Cortex of kidney (tissue), 1 donor: Measurements from ENCODE around the gene CLK3.
"Not testable (repeated sequence)": the region's sequence is repeated elsewhere in the genome, so short reads cannot be mapped to it uniquely, and the experiment has no call there.

Experiments used
- DNase-seq: peaks from one replicate; lab custom pipeline; 2025; lab: John Stamatoyannopoulos, UW

Gene CLK3

DNA sequence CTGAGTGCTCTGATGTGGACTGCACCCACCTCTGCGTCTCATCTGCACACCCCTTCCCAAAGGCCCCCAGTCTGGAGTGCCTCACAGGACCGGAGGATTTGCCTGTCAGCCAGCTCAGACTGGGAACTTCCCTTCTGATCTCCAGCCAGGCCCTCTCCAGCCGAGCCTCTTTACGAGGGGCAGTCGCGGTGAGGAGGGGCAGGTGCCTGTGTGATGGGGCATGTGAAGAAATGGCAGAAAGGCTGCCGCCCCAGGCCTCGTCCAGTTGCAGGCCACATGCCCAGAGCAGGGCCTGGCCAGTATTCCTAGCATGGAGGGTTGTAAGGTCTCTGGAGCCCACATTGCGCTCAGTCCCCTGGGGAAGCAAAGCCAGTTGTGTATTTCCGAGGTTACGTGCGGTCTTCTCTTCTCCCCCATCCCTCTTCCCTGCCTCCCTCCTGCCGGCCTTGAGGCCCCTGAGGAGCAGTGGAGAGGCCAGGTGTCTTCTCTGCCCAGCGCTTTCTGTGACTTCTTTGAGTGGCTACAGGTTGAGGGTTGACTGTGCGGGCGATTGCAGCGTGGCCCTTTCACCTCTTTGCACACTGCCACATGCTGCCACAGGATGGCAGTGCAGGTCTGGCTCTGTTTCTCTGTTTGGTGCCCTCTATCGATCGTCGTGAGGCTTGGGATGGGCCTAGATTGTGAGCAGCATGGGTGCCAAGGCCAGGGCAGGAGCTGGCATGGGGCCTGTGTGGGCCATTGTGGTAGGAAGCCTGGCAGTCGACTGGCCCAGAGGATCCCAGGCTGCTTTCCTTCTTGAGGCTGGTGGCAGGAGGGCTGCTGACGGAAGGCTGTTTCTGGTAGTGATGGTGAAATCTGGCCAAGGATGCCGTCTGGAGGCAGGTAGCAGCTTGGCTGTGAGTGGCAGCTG lies 5.3 kb downstream of the CLK3 start:
- DNase-seq = no peak

DNA sequence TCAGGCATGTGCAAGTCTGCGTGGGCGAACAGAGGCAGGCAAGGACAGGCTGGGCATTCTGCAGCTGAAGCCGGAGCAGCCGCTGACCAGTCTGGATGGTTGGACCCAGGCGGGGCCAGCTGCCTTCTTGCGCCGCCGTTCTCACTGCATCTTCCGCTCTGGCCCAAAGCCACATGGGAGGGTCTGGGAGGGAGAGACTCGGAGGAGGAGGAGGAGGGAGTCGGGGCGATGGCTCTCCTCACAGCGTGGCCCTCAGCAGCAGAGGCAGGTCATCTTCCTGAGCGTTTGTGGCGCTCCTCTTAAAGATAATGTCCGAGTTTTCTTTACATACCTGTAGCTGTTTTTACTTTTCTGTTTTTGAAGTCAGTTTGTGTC lies 5.9 kb downstream of the CLK3 start:
- no peak for DNase-seq

DNA sequence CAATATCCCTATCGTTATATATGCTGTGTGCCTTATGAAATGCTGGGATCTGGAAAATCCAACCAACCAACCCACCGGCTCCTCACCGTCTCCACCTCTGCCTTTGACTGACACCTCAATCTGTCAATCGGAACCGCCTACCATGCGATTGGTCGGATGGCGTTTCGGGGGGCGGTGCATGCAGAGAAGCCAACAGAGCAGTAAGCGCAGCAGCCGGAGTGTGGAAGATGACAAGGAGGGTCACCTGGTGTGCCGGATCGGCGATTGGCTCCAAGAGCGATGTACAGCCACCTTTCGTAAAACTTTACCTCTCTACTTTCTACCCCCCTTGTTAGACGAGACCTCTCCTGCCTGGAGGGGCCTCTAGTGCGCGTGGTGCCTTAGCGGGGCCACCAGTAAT lies 6.3 kb downstream of the CLK3 start:
- DNase-seq = no peak

DNA sequence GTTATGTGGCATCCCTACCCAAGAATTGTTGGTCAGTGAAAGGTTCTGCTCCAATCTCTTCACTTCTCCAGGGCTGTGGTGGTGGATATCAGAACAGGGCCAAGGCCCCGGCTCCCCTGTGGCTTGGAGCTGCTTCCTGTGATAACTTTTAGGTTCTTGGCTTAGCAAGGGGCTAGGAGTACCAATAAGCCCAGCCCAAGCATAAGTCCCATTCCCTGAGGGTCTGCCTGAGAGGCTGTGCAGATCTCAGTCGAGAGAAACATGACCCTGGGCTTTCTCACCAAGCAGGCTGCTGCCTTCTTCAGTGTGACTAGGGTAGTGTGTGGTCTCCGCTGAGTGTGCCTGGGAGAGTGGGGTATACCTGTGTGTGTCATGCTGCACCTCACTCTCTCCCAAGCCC lies 7.1 kb downstream of the CLK3 start:
- DNase-seq = no peak

DNA sequence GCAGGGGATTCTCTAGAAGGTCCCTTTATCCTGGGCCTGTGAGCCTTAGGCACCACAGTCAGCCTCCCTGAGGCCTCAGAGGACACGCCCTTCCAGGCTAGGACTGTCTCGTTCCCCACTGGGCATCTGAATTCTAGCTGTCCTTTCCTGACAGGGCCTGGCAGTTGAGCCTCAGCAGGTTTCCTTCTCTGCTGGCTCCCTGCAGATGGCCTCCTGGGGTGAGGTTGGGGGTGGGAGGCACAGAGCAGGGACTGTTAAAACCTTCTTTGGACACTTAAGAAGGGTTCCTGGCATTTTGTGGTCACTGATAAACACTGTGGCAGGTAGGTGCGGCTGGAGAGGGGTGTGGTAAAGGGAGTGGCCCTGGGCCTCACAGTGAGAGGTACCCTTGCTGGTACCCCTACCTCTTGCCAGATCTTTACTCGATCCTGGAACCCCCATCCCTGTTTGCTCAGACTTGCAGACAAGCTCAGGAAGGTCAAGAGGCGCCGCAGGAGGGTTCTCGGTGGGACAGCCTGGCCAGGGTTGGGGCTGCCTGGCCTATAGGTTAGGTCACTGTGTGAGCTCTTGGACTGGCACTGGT lies 8.5 kb downstream of the CLK3 start:
- DNase-seq = no peak

DNA sequence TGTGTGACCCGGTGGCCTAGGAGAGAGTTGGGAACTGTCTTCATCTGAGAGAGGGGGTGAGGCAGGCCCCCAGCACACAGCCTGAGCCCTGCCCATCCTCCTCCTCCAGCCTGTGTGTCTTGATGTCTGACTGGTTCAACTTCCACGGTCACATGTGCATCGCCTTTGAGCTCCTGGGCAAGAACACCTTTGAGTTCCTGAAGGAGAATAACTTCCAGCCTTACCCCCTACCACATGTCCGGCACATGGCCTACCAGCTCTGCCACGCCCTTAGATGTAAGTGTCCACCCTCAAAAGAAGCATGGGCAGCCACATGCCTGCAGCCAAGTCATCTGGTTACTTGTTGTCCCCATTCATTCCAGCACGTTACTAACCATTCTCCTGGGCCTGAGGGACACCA lies 10.1 kb downstream of the CLK3 start:
- DNase-seq = no peak

DNA sequence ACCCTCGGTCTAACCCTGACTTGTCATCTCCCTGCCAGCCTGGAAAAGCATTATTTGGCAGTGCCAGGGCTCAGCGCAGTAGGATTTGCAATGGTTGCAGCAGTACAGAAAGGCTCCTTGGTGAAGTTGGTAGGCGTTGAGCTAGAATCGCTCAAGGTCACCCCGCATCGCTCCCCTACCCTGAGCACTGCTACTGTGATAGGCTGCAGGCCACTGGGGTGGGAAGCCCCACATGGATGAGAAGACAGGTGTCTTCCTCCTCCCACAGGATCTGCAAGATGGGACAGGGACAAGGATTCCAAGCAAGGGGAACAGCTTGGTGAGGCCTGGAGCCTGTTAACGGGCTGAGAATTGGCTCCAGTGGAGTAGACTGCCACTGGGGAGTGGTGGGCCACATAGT lies 10.7 kb downstream of the CLK3 start:
- DNase-seq = no peak

DNA sequence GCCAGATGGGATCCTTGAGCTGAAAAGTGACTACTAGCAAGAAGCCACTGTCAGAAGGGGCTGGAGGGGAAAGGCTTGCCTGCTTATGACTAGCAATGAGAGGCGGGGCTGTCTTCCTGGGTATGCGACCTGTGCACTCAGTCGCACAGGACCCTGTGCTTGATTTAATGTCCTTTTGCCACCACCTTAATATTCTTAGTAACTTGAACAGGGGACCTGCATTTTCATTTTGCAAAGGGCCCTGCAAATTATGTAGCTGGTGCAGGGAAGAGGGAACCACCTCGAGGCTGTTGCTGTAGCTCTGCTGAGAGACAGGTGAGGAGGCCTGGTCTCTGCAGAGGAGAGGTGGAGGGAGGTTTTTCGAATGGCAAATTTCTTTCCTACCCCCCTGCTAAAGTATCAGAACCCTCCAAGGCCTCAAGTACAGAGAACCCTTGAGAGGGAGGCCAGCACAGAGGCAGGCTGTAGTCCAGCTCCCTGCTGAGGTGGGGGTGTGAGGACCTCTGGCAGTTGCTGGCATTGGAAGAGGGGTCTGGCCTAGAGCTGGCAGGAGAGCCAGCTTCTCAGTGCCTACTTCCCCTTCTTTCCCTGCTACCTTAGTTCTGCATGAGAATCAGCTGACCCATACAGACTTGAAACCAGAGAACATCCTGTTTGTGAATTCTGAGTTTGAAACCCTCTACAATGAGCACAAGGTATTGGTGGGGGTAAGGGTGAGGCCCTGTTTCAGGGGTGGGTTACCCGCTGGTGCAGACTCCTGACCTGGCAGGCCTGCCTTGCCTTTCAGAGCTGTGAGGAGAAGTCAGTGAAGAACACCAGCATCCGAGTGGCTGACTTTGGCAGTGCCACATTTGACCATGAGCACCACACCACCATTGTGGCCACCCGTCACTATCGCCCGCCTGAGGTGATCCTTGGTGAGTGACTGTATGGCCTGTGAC lies 11.4 kb downstream of the CLK3 start:
- DNase-seq = no peak

DNA sequence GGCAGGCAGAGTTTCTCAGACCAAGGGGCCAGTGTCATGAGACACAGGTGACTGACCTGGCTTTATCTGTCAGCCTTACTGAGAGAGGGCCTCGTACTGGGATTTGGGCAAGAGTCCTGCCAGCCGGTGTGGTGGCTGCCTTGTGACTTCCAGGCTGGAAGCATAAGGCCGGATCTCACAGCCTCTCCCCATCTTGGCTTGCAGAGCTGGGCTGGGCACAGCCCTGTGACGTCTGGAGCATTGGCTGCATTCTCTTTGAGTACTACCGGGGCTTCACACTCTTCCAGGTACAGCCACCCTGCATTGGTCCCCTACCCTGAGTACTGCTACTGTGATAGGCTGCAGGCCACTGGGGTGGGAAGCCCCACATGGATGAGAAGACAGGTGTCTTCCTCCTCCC lies 12.1 kb downstream of the CLK3 start:
- no peak for DNase-seq

DNA sequence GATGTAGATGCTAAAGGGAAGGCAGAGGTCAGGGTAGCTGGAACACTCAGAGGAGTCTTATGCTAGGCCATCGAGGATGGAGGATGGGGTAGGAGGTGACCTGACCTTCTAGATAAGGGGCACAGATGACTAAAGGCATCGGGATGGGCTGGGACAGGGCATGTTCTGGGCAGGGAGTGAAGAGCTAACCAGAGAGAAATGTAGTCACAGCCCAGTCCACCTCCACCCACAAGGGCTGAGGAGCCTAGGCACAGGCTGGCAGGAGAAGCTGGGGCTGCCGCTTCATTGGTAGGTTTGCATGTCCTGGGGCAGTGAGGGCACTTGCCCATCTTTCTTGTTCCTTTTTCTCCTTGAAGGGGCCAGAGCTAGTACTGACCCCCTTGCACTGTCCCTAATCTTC lies 12.6 kb downstream of the CLK3 start:
- DNase-seq = no peak

DNA sequence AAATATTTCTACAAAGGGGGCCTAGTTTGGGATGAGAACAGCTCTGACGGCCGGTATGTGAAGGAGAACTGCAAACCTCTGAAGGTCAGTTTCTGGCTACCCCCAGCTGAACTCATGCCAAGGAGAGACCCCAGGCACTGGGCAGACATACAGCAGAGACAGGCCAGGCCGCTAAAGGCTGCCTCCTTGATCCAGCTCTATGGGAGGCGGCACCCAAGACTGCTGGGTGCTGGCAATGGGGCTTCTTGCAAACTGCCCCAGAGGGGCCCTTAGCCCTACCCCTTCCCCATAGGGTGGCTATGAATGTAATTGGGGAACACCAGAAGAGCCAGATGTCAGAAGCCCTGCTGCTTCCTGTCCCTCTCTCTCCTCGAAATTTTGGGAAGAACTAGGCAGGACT lies 13.3 kb downstream of the CLK3 start:
- no peak for DNase-seq

DNA sequence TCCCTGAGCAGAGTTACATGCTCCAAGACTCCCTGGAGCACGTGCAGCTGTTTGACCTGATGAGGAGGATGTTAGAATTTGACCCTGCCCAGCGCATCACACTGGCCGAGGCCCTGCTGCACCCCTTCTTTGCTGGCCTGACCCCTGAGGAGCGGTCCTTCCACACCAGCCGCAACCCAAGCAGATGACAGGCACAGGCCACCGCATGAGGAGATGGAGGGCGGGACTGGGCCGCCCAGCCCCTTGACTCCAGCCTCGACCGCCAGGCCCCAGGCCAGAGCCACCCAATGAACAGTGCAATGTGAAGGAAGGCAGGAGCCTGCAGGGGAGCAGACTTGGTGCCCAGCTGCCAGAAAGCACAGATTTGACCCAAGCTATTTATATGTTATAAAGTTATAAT lies 14.1 kb downstream of the CLK3 start:
- not testable (repeated sequence) for DNase-seq

DNA sequence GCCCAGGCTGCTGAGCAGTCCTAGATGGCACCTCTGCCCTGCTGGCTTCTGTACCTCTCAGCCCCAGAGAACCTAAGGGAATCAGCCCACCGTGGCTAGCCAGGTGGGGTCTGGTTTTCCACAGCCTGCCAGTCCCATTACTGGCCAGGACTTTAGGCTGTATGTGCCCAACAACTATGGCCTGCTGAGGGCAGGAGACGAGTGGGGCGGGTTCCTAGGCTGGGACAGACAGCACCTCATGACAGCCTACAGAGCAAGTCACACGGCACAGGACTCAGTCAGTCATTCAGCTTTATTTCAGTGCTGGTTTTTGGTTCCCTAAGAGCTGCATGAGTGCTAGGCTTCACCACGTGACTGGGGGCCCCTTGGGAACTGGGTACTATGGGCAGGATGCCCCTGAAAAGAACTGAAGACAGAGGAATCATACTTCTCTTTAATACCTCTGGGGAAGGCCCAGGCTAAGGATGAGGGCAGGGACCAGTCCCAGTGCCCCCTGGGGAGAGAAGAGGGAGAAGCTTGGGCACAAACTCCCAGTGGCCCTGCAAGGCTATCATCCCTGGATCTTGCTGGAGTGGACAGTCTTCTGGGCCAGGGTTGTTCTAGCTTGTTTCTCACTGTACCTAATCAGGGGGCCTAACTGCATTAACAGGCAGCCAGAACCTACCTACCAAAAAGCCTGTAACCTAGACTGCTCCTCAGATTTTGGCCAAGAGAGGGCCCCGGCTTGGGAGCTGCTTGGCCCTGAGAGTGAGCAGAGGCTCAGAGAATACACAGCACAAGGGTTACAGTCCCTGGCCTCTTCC lies 14.8 kb downstream of the CLK3 start:
- DNase-seq = no peak

DNA sequence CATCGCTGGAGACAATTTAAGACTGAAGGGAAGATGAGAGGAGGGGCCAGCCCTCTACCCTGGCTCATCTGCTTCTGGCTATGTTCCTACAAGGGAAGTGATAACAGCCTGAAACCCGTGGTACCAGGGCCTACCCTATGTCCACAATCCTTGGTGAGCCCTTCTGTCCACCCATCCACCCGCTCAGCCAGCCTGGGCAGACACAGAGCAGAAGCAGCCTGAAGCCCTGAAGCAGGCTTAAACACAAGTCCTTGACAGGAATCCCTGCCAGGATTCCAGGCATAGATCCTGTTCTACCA lies 15.4 kb downstream of the CLK3 start:
- DNase-seq = no peak

DNA sequence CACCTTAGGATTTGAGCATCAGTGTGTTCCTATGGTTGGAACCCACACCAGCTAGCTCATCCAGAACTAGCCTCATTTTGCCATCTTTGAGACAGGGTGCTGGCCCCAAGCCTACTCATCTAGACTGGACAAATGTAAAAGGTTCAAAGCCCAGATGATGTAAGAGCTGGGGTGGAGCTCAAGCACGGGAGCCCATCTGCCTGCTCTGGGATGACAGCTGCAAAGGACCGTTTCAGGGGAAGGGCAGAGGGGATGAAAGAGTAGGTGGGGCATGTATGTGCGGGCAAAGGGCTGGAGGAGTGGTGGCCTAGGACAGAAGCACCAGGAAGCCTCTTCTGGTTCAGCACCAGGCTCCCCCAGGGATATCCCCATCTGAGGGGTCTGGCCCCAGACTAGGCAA lies 15.8 kb downstream of the CLK3 start:
- no peak for DNase-seq

DNA sequence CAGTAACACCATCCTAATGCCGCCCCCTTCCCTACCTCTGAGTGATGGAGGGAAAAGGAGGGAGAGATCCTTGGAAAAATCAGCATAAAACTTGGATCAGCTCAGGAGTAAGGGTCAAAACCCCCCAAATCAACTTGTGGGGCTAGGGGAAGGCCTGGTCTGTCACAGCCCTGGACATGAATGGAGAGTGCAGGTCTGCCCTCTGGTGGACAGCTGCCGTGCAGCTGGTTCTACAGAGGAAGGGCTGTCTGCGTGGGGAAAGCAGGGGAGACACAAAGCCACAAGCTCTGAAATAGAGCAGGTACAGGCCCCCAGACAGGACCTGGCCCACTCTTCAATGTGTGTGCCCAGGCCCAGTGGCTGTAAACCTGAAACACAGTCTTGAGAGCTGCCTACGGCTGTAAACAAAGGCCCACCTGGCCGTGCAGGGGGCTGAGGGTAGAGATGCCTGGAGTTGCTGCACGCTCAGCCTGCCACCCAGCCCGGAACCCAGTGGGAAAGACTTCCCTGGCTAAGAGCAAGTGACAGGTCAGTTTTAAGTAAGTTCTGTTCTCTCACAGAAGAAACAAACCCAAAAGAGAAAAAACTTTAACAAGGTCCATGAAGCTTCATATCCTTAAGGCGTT lies 16.4 kb downstream of the CLK3 start:
- DNase-seq = no peak

DNA sequence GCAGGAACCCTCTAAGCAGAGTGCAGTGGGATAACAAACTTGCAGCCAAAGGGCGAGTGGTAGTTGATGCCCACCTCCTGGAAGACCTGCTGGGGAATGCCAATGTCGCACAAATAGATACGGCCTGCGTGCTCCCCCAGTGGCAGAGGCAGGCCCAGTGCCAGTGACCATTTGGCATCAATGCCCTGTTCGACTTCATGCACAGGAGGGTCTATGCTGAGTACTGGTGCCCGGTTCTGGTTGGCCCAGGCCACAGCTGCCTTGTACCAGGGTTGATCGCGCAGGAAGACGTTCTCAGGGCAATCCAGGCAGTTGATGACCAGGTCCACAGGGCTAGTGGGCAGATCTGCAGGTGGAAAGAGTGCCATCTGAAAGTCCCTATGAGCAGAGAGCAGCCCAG lies 17.0 kb downstream of the CLK3 start:
- no peak for DNase-seq

DNA sequence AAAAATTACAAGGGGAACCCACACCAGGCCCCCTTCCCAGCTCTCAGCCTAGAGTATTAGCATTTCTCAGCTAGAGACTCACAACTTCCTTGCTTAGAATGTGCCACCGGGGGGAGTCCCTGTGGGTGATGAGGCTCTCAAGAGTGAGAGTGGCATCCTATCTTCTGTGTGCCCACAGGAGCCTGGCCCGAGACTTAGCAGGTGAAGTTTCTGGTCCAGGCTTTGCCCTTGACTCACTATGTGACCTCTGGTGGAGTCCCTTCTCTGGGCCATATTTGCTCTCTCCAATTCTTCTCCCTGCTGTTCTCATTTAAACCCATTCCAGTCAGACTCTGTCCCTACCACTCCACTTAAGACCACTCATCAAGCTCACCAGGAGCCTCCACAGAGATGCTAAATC lies 18.1 kb downstream of the CLK3 start:
- no peak for DNase-seq

DNA sequence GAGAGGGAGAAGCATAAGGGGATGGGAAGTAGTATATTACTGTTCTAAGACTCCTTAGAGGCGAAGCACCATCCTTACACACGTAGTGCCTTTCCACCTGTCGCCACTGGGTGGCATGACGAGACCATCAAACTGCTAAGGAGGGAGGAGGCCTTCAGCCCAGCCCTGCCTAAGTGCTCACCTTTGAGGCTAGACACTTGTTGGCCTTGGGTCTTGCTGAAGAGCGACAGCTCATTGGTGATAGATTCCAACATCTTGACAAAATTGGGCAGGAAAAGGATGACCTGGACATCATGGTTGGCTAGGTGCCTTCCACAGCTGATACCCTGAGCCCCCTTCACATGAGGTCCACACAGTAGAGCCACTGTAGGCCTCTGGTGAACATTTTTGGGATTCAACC lies 19.6 kb downstream of the CLK3 start:
- no peak for DNase-seq

DNA sequence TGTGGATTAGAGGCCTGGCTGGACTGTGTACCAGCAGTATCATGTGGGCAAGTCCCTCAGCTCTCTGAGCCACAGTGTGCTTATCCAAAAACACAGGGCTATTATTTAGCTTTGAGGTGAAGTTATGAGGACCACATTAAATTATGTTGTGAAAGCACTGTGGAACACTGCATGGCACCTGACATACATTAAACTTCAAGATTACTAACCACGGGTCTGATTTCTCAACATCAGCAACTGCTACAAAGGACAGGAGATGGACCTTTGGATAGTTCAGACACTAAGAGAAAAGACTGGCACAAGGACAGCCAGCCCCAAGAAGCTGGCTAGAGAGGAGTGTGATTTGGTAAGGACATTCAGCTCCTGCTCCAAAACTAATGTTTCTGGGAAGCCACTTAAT lies 21.3 kb downstream of the CLK3 start:
- DNase-seq = no peak

DNA sequence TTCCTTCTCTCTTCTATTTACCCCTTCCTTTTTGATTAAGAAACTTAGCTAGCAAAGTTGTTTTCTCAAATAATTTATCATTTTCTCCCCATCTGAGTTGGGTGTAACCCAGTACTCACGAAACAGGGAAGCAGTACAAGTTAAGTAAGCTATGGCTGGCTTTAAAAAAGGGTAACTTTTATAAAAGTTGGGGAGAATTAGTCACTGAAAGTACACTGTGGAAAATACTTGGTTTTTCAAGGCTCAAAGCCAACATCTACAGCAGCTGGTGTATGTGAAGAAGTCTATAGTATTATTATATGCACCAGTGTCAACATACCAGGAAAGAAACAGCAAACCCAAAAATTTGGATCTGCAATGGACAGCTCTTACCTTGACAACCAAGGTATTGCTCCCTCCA lies 25.5 kb downstream of the CLK3 start:
- DNase-seq = no peak

DNA sequence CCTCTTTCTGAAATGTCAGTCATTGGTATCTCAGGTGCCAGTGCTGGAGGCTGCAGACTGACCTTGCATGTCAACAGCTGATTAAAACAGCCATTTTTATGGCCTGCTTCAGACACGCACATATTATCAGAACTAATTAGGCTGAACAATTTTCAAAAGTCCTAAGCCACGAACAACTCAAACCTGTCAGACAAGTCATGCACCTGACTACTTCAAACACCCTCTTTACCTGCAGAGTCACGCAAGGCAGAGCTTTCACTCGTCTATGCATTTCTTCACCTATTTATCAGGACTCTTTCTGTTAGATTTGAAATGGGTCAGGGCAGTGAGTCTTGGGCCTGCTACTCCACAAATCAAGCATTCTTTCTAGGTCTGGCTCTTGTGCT lies 26.7 kb downstream of the CLK3 start:
- DNase-seq = no peak
